CD4-positive, alpha-beta T cell treated with Interleukin-2 at 100 ng/mL for 4 hours (primary cell): Measurements from ENCODE around the gene E2F3.

Experiments
- DNase-seq: peaks from one replicate; pipeline ENCODE4 v3.0.0-alpha.2; 2020; ENCODE audit warnings: low spot score

E2F3 gene

GRCh38 chr6:20533746-20534294 is 132.1 kb downstream of the E2F3 start:
- DNase-seq: no peak

- DNase-seq: peak; percentile 97
Measured at GRCh38 chr6:20534295-20535262, 132.9 kb downstream of the E2F3 start, which contains the start of gene CDKAL1. Gene CDKAL1, plus strand, starts transcription at chr6:20534457. Its CDS starts 11,894 bp downstream, at chr6:20546351.

DNA sequence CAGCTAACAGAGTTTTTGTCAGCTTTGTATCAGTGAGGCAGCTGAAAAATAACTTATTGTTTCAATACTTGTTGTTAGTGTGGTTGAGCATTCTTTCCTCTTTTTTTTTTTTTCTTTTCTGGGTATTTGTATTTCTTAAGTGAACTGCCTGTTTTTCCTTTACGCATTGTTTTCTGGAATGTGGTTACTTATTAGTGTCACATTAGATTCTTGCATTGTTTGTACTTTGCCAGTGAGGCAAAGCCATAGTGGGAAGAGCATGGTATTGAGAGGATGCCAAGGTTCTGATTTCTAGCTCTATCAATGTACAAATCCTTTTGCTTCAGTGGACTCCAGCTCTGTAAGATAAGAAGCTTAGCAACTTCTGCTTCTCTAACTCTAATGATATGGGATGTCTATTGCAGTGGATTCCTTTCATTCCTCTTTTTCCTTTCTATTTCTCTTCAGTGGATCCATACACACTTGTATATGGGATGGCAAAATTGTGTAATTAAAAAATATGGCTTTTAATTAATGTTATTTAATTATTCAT is 136.5 kb downstream of the E2F3 start:
- no peak for DNase-seq

- no peak for DNase-seq
Measured at GRCh38 chr6:20538907-20539306, 137.2 kb downstream of the E2F3 start.

DNA sequence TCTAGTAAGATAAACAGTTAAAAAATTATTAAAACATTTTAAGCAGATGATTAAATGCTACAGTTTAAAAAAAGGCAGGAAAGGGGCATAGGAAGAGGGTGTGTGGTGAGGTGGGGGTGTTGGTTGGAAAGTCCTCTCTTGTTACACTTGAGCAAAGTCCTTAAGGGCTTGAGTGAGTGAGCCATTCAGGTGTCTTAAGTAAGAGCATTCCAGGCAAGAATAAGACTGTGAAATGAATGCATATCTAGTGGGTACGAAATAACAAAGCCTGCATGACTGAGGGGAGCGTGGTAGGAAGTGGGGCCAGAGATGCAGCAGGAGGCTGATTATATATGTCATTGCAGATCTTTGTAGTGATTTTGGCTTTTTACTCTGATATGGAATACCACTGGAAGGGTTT is 137.7 kb downstream of the E2F3 start:
- no peak for DNase-seq

DNA sequence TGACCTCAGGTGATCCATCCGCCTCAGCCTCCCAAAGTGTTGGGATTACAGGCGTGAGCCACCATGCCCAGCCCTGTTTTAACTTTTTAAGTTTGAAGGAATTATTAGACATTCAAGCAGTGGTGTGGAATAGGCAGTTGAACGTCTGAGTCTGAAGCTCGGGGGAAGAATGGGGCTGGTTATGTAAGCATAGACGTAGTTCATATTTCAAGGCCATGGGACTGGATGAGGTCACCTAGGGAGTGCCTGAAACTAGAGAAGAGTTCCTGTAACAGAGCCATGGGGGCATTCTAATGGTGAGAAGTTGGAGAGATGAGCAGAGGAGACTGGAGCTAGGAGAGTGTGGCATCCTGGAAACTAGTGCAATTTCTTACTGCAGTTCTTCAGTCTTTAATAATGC is 139.0 kb downstream of the E2F3 start:
- no peak for DNase-seq

DNA sequence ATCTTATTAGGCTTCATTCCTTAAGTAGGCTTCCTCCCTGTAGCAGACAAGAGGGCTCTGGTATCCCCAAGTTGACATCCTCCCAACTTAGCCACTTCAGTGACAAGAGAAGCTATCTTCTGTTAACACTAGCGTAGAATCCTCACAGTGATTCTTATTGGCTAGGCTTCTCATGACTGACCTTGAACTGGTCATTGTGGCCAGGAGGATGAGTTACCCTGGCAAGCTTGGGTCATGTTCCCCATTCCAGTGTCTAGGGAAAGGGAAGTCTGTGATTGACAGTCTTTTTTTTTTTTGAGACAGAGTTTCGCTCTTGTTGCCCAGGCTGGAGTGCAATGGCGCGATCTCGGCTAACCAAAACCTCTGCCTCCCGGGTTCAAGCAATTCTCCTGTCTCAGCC is 139.7 kb downstream of the E2F3 start:
- no peak for DNase-seq

DNA sequence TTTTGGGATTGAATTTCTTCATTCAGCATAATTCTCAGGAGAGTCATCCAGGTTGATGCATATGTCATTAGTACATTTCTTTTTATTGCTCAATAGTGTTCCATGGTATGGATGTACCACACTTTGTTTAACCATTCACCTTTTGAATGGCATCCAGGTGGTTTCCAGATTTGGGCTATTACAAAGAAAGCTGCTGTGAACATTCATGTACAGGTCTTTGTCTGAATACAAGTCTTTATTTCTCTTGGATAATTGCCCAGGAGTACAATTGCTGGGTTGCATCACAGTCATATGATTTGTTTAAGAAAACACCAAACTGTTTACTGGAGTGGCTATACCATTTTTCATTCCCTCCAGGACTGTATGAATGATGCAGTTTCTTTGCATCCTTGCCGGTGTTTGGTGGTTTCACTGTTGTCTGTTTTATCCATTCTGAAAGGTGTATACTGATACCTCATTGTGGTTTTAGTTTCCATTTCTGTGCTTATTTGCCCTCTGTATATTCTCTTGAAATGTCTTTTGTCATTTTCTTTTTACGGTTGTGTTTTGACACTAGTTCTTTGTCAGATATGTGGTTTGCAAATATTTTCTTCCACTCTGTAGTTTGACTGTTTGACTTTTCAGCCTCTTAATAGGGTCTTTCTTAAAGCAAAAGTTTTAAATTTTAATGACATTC is 141.4 kb downstream of the E2F3 start:
- DNase-seq: no peak
